ENCODE data around the gene SUN3. TPM values are rescaled to one million over a fixed set of nuclear protein-coding genes. Genes with fewer than 3 reads are reported as not detected.
"Not testable (repeated sequence)": the region's sequence is repeated elsewhere in the genome, so short reads cannot be mapped to it uniquely, and the experiment has no call there.

The SUN3 gene
- total and polyA plus RNA-seq, 12 donors = 0.20 to 1.0 TPM; not detected in 10

GRCh38 chr7:47991741-47992311, 37.1 kb downstream of the SUN3 start:
- H3K4me1 ChIP-seq (replicated peaks in 1 of 2) = no peaks in the 10 kb centered on the region
- H3K4me3 ChIP-seq = peak overlapping the region in 2 of 4 donors; percentile 36 to 74
- peak; percentile 78 to 91 (median 82) for DNase-seq
- TF ChIP-seq, protein P1, sequence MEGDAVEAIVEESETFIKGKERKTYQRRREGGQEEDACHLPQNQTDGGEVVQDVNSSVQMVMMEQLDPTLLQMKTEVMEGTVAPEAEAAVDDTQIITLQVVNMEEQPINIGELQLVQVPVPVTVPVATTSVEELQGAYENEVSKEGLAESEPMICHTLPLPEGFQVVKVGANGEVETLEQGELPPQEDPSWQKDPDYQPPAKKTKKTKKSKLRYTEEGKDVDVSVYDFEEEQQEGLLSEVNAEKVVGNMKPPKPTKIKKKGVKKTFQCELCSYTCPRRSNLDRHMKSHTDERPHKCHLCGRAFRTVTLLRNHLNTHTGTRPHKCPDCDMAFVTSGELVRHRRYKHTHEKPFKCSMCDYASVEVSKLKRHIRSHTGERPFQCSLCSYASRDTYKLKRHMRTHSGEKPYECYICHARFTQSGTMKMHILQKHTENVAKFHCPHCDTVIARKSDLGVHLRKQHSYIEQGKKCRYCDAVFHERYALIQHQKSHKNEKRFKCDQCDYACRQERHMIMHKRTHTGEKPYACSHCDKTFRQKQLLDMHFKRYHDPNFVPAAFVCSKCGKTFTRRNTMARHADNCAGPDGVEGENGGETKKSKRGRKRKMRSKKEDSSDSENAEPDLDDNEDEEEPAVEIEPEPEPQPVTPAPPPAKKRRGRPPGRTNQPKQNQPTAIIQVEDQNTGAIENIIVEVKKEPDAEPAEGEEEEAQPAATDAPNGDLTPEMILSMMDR (IDR thresholded peaks at IDR 0.05) = peak; percentile 37 to 71 (median 58)
- TF ChIP-seq POLR2A (IDR thresholded peaks at IDR 0.05) = peak in 1 of 2 donors; percentile 16
- intact Hi-C loops (cut with DNase I) = loop anchor here (2.0 to 5.0 kb wide), 3 partner anchors 100 to 117 kb away; no protein-coding TSS in a partner anchor
- no peaks in the 10 kb centered on the region for H3K27me3 ChIP-seq
- no peaks in the 10 kb centered on the region for H3K36me3 ChIP-seq (replicated peaks in 1 of 2)
- H3K9me3 ChIP-seq (replicated peaks in 1 of 3) = no peaks in the 10 kb centered on the region
- peak overlapping the region in 2 of 5 donors; percentile 37 to 75 for H3K27ac ChIP-seq
- WGBS, 4 donors = 6 to 12% (median 8%) methylated on average over 18 to 26 of the region's 26 CpGs

DNA sequence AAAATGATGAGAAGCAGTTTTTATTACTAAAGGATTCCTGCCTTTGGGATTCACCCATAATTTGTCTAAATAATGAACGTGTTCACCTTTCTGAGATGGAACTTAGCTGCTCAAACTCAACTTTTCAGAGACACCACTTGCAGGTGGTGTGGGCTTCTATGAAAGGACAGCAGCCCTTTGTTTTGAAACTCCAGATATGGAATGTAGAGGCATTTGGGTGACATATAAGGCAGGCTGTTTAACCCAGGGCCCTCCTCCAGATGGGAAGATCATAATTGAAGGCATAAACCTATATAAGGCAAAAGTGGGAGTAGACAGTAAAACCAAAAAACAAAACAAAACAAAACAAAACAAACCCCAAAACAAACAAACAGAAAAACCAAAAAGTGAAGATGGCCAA, 37.6 kb downstream of the SUN3 start:
- Histone ChIP-seq H3K27me3 (no peaks in the 10 kb centered on the region), H3K4me3 (peak overlapping the region in 1 of 4 donors; percentile 74), H3K27ac (peak overlapping the region in 2 of 5 donors; percentile 37 to 75), H3K9me3 (replicated peaks in 1 of 3) (no peaks in the 10 kb centered on the region), H3K4me1 (replicated peaks in 1 of 2) (no peaks in the 10 kb centered on the region), H3K36me3 (replicated peaks in 1 of 2) (no peaks in the 10 kb centered on the region)
- intact Hi-C loops (cut with DNase I) = loop anchor here (2.0 to 5.0 kb wide), 3 partner anchors 101 to 118 kb away; no protein-coding TSS in a partner anchor
- WGBS, 4 donors = 91 to 94% (median 94%) methylated on average over 1 of the region's 1 CpG
- TF ChIP-seq POLR2A (IDR thresholded peaks at IDR 0.05) = no peak
- TF ChIP-seq, protein P1 (IDR thresholded peaks at IDR 0.05) = no peak
- DNase-seq = no peak

GRCh38 chr7:47990592-47990991, 38.3 kb downstream of the SUN3 start:
- WGBS, 4 donors = 92 to 97% (median 96%) methylated on average over 5 of the region's 5 CpGs
- intact Hi-C loops (cut with DNase I) = loop anchor here (2.0 to 5.0 kb wide), 3 partner anchors 102 to 118 kb away; no protein-coding TSS in a partner anchor
- TF ChIP-seq POLR2A (IDR thresholded peaks at IDR 0.05) = no peak
- TF ChIP-seq, protein P1 (IDR thresholded peaks at IDR 0.05) = no peak
- Histone ChIP-seq H3K27me3 (no peaks in the 10 kb centered on the region), H3K4me3 (no peak overlapping the region), H3K36me3 (replicated peaks in 1 of 2) (no peaks in the 10 kb centered on the region), H3K4me1 (replicated peaks in 1 of 2) (no peaks in the 10 kb centered on the region), H3K27ac (no peak overlapping the region), H3K9me3 (replicated peaks in 1 of 3) (no peaks in the 10 kb centered on the region)
- no peak for DNase-seq

- 60 to 78% (median 72%) methylated on average over 10 of the region's 10 CpGs for WGBS, 4 donors
- not testable (repeated sequence) for DNase-seq; H3K27me3 ChIP-seq; H3K27ac ChIP-seq; H3K36me3 ChIP-seq (replicated peaks in 1 of 2); H3K4me1 ChIP-seq (replicated peaks in 1 of 2); H3K4me3 ChIP-seq; H3K9me3 ChIP-seq (replicated peaks in 1 of 3)
- intact Hi-C loops (cut with DNase I) = loop anchor here (2.0 to 5.0 kb wide), 3 partner anchors 102 to 119 kb away; no protein-coding TSS in a partner anchor
Measured at GRCh38 chr7:47989607-47990400, 39.1 kb downstream of the SUN3 start.

Data from adrenal gland (tissue), 12 donors.